HepG2 (cell line): Measurements from ENCODE around the gene C14orf93. TPM values are rescaled to one million over a fixed set of nuclear protein-coding genes. Genes with fewer than 3 reads are reported as not detected.

Experiments used
- CBX1 ChIP-seq: IDR thresholded peaks from one replicate; pipeline ENCODE4 v1.6.1; 2016; ENCODE audit warnings: antibody characterized with exemption, low read depth
- CENPX ChIP-seq: sonication (generic); formaldehyde crosslinking; IDR thresholded peaks from 2 replicates; pipeline ENCODE4 v1.9.0; 2021; ENCODE audit warnings: mild to moderate bottlenecking, missing genetic modification reagents, moderate library complexity
- ELF1 ChIP-seq: sonication (generic); formaldehyde crosslinking; IDR thresholded peaks from 2 replicates; pipeline ENCODE4 v1.4.0; 2020; ENCODE audit warnings: missing genetic modification reagents
- FOSL1 ChIP-seq: sonication (generic); formaldehyde crosslinking; IDR thresholded peaks from 2 replicates; pipeline ENCODE4 v1.9.0; 2021; ENCODE audit warnings: missing genetic modification reagents, borderline replicate concordance
- FOSL2 ChIP-seq: sonication (generic); formaldehyde crosslinking; IDR thresholded peaks from 2 replicates; pipeline ENCODE4 v1.4.0; 2020; ENCODE audit warnings: missing genetic modification reagents
- FOXO4 ChIP-seq: sonication (generic); formaldehyde crosslinking; conservative IDR thresholded peaks from 2 replicates; pipeline ENCODE4 v1.8.1; 2023; ENCODE audit warnings: missing genetic modification reagents
- GATA4 ChIP-seq: sonication (generic); IDR thresholded peaks from 2 replicates; pipeline ENCODE4 v1.6.1; 2016; ENCODE audit warnings: antibody characterized with exemption, low read depth, borderline replicate concordance
- HMGXB4 ChIP-seq, 2 experiments: sonication (generic) in 1 of 2; formaldehyde crosslinking in 1 of 2; IDR thresholded peaks; 2 replicates each; pipeline versions ENCODE4 v1.4.0 to v1.6.1; 2018 to 2020; ENCODE audit warnings: missing genetic modification reagents in 2 of 2, borderline replicate concordance in 1 of 2, low read depth in 1 of 2, mild to moderate bottlenecking in 1 of 2, missing biosample characterization in 1 of 2
- IRX3 ChIP-seq: sonication (generic); formaldehyde crosslinking; IDR thresholded peaks from 2 replicates; pipeline ENCODE4 v1.8.1; 2023; ENCODE audit warnings: mild to moderate bottlenecking, low read depth, missing genetic modification reagents, borderline replicate concordance
- KDM5A ChIP-seq: fragments of 200-600 bp; sonication (generic); IDR thresholded peaks from 2 replicates; pipeline ENCODE4 v1.7.0; 2018; ENCODE audit warnings: antibody characterized with exemption, mild to moderate bottlenecking, low read length, borderline replicate concordance
- MLX ChIP-seq: IDR thresholded peaks from 2 replicates; pipeline ENCODE4 v1.6.1; 2016
- MTF1 ChIP-seq: sonication (generic); formaldehyde crosslinking; IDR thresholded peaks from 2 replicates; pipeline ENCODE4 v1.5.0; 2020; ENCODE audit warnings: missing genetic modification reagents
- MTF2 ChIP-seq: sonication (generic); formaldehyde crosslinking; IDR thresholded peaks from 2 replicates; pipeline ENCODE4 v1.5.0; 2020; ENCODE audit warnings: missing genetic modification reagents, borderline replicate concordance
- MYC ChIP-seq: sonication (generic); formaldehyde crosslinking; IDR thresholded peaks from 2 replicates; pipeline ENCODE4 v1.9.0; 2021; ENCODE audit warnings: missing genetic modification reagents, borderline replicate concordance
- NFE2 ChIP-seq: sonication (generic); formaldehyde crosslinking; IDR thresholded peaks from 2 replicates; pipeline ENCODE4 v1.4.0; 2020; ENCODE audit warnings: missing genetic modification reagents
- NRL ChIP-seq: sonication (generic); formaldehyde crosslinking; IDR thresholded peaks from 2 replicates; pipeline ENCODE4 v1.5.0; 2020; ENCODE audit warnings: missing genetic modification reagents, mild to moderate bottlenecking, moderate library complexity, borderline replicate concordance
- SP2 ChIP-seq: sonication (generic); formaldehyde crosslinking; IDR thresholded peaks from 2 replicates; pipeline ENCODE4 v1.5.1; 2020; ENCODE audit warnings: mild to moderate bottlenecking, missing genetic modification reagents
- ZBTB7A ChIP-seq: sonication (generic); formaldehyde crosslinking; IDR thresholded peaks from 2 replicates; pipeline ENCODE4 v1.8.0; 2022; ENCODE audit warnings: mild to moderate bottlenecking, missing genetic modification reagents
- ZFP91 ChIP-seq: sonication (generic); formaldehyde crosslinking; IDR thresholded peaks from 2 replicates; pipeline ENCODE4 v1.9.0; 2022; ENCODE audit warnings: missing genetic modification reagents, mild to moderate bottlenecking, borderline replicate concordance
- ZNF451 ChIP-seq: sonication (generic); formaldehyde crosslinking; IDR thresholded peaks from 2 replicates; pipeline ENCODE4 v1.5.0; 2020; ENCODE audit warnings: mild to moderate bottlenecking, missing genetic modification reagents
- ZNF550 ChIP-seq: sonication (generic); formaldehyde crosslinking; IDR thresholded peaks from 2 replicates; pipeline ENCODE4 v1.4.0; 2020; ENCODE audit warnings: mild to moderate bottlenecking, missing genetic modification reagents, borderline replicate concordance
- ZNF776 ChIP-seq: sonication (generic); formaldehyde crosslinking; IDR thresholded peaks from 2 replicates; pipeline ENCODE4 v1.4.0; 2020; ENCODE audit warnings: mild to moderate bottlenecking, missing genetic modification reagents
- polyA plus RNA-seq, 8 experiments: library from polyadenylated mRNA; depleted of rRNA in 3 of 8; stranded (reverse) in 7 of 8; unstranded in 1 of 8; fragments of >200 nt; fragmentation: Illumina TruSeq in 4 of 8; extraction: Trizol in 4 of 8; gene quantifications; 2 replicates each; pipeline versions ENCODE4 v1.2.1 to v1.2.3, GENCODE V29; 2011 to 2016; ENCODE audit warnings: low read depth in 4 of 8, missing spikeins in 1 of 8, mixed read lengths in 1 of 8; ENCODE audit not compliant: insufficient read depth in 1 of 8
- total RNA-seq, 5 experiments: library from RNA; depleted of rRNA; stranded (reverse); fragments of >200 nt; fragmentation: Illumina TruSeq; extraction: Trizol; gene quantifications; 2 replicates each; pipeline ENCODE4 v1.2.3, GENCODE V29; 2016; ENCODE audit warnings: low read depth in 1 of 5

Gene C14orf93
- total and polyA plus RNA-seq, 2 of the 13 experiments (the other 11 are each of a cell fraction or from before 2014, with no cell fraction given): 11.4 to 22.5 TPM

GRCh38 chr14:22982477-22983245, 27.3 kb downstream of the C14orf93 start, which contains the start of gene AJUBA (continued):
- no peak for TF ChIP-seq MTF1 (CRISPR knock-in tag)
- TF ChIP-seq FOSL2 (CRISPR knock-in tag): peak; percentile 80
- no peak for TF ChIP-seq ZFP91 (CRISPR knock-in tag)
- TF ChIP-seq NRL (CRISPR knock-in tag): no peak
- TF ChIP-seq MTF2 (CRISPR knock-in tag): no peak
- TF ChIP-seq FOXO4 (CRISPR knock-in tag): no peak
- TF ChIP-seq ZNF451 (CRISPR knock-in tag): peak; percentile 86
- TF ChIP-seq HMGXB4 (CRISPR knock-in tag; IDR thresholded peaks at IDR 0.05; ENCODE audit: borderline replicate concordance in 1 of 2, low read depth in 1 of 2): peak; percentile 99 to 100
- peak; percentile 94; the same call in 1 of the 2 replicates for TF ChIP-seq ZNF550
- no peak for TF ChIP-seq ZNF776 (CRISPR knock-in tag)
- TF ChIP-seq IRX3: no peak
- TF ChIP-seq MLX (CRISPR knock-in tag): peak; percentile 81
- peak; percentile 97 for TF ChIP-seq KDM5A
- TF ChIP-seq CBX1: peak; percentile 98
- no peak for TF ChIP-seq FOSL1 (CRISPR knock-in tag)
- no peak for TF ChIP-seq ZBTB7A (CRISPR knock-in tag)
- TF ChIP-seq MYC: no peak
- no peak for TF ChIP-seq NFE2 (CRISPR knock-in tag)
- TF ChIP-seq ELF1 (CRISPR knock-in tag): peak; percentile 75
- peak; percentile 74; the same call in 1 of the 2 replicates for TF ChIP-seq GATA4
- no peak for TF ChIP-seq CENPX (CRISPR knock-in tag)
- TF ChIP-seq SP2: no peak
